MG63 (cell line): ENCODE results near the gene PALM. TPM values are rescaled to one million over a fixed set of nuclear protein-coding genes. Genes with fewer than 3 reads are reported as not detected.
"Not testable (repeated sequence)": the region's sequence is repeated elsewhere in the genome, so short reads cannot be mapped to it uniquely, and the experiment has no call there.

Experiments used
- DNase-seq: peaks from one replicate; pipeline ENCODE4 v3.0.0-alpha.2; 2020
- H3K27me3 ChIP-seq: fragments of 250-450 bp; sonication (Bioruptor Pico); 2 replicates; pipeline ENCODE4 v1.5.1; 2020; ENCODE audit warnings: mild to moderate bottlenecking, moderate library complexity
- H3K36me3 ChIP-seq: fragments of 250-450 bp; sonication (Bioruptor Pico); 2 replicates; pipeline ENCODE4 v1.5.1; 2020; ENCODE audit warnings: mild to moderate bottlenecking, moderate library complexity
- H3K4me3 ChIP-seq: fragments of 250-450 bp; sonication (Bioruptor Pico); 2 replicates; pipeline ENCODE4 v1.5.1; 2020; ENCODE audit warnings: mild to moderate bottlenecking, moderate library complexity
- H3K9me3 ChIP-seq: fragments of 250-450 bp; sonication (Bioruptor Pico); 2 replicates; pipeline ENCODE4 v1.5.1; 2020; ENCODE audit warnings: mild to moderate bottlenecking, moderate library complexity
- total RNA-seq: library from RNA; depleted of rRNA; stranded (reverse); fragments of >200 nt; shearing (Covaris generic); gene quantifications from 2 replicates; pipeline ENCODE4 v1.2.3, GENCODE V29; 2014; ENCODE audit warnings: low replicate concordance; rRNA removed

Gene PALM
- total RNA-seq: 9.3 and 10.5 TPM in 2 replicates

- Histone ChIP-seq H3K9me3 (no peaks in the 10 kb centered on the region), H3K36me3 (no peaks in the 10 kb centered on the region), H3K27me3 (no peaks in the 10 kb centered on the region), H3K4me3 (peak within 1 kb of the TSS; percentile 36)
- peak; percentile 32 for DNase-seq
Observed at GRCh38 chr19:708154-709143, at the start of gene PALM. Gene PALM, plus strand, starts transcription at chr19:708935. Its CDS starts 212 bp downstream, at chr19:709147.

GRCh38 chr19:660793-661426 lies 47.8 kb upstream of the PALM start:
- H3K27me3 ChIP-seq: no peaks in the 10 kb centered on the region
- peak overlapping the region; percentile 68 for H3K4me3 ChIP-seq
- no peaks in the 10 kb centered on the region for H3K36me3 ChIP-seq
- DNase-seq: no peak
- no peaks in the 10 kb centered on the region for H3K9me3 ChIP-seq

GRCh38 chr19:661427-662196 lies 47.1 kb upstream of the PALM start:
- H3K4me3 ChIP-seq: peak overlapping the region; percentile 68
- no peaks in the 10 kb centered on the region for H3K36me3 ChIP-seq
- no peaks in the 10 kb centered on the region for H3K9me3 ChIP-seq
- H3K27me3 ChIP-seq: no peaks in the 10 kb centered on the region
- DNase-seq: no peak

GRCh38 chr19:662207-662961 lies 46.4 kb upstream of the PALM start:
- no peaks in the 10 kb centered on the region for H3K27me3 ChIP-seq

GRCh38 chr19:662962-663681 lies 45.6 kb upstream of the PALM start, which contains the start of gene RNF126:
Gene RNF126, minus strand, starts transcription at chr19:663214. Its CDS starts 93 bp downstream, at chr19:663121.
- H3K27me3 ChIP-seq: no peaks in the 10 kb centered on the region
- H3K9me3 ChIP-seq: no peaks in the 10 kb centered on the region
- peak; percentile 87 for DNase-seq
- H3K36me3 ChIP-seq: no peaks in the 10 kb centered on the region
- peak within 1 kb of the TSS; percentile 68 for H3K4me3 ChIP-seq

More at GRCh38 chr19:662207-662961, 46.4 kb upstream of the PALM start:
- Histone ChIP-seq H3K4me3 (peak overlapping the region; percentile 68), H3K9me3 (no peaks in the 10 kb centered on the region), H3K36me3 (no peaks in the 10 kb centered on the region)
- DNase-seq: peak; percentile 48

GRCh38 chr19:663682-664117 lies 45.0 kb upstream of the PALM start:
- no peaks in the 10 kb centered on the region for H3K9me3 ChIP-seq
- H3K4me3 ChIP-seq: peak overlapping the region; percentile 62
- no peaks in the 10 kb centered on the region for H3K27me3 ChIP-seq
- no peak for DNase-seq
- H3K36me3 ChIP-seq: no peaks in the 10 kb centered on the region

GRCh38 chr19:664913-665443 lies 43.8 kb upstream of the PALM start:
- DNase-seq: peak; percentile 64
- Histone ChIP-seq H3K4me3 (no peak overlapping the region), H3K9me3 (no peaks in the 10 kb centered on the region), H3K36me3 (no peaks in the 10 kb centered on the region), H3K27me3 (no peaks in the 10 kb centered on the region)

GRCh38 chr19:666985-667573 lies 41.7 kb upstream of the PALM start:
- not testable (repeated sequence) for H3K4me3 ChIP-seq, H3K27me3 ChIP-seq, H3K9me3 ChIP-seq, DNase-seq, H3K36me3 ChIP-seq

- H3K36me3 ChIP-seq, H3K27me3 ChIP-seq, H3K9me3 ChIP-seq, DNase-seq, H3K4me3 ChIP-seq: not testable (repeated sequence)
Observed at GRCh38 chr19:668675-669434, 39.9 kb upstream of the PALM start.

- no peak for DNase-seq
- no peaks in the 10 kb centered on the region for H3K36me3 ChIP-seq
- H3K27me3 ChIP-seq: no peaks in the 10 kb centered on the region
- H3K4me3 ChIP-seq: no peak overlapping the region
- no peaks in the 10 kb centered on the region for H3K9me3 ChIP-seq
Observed at GRCh38 chr19:670609-671075, 38.1 kb upstream of the PALM start.

- H3K27me3 ChIP-seq: no peaks in the 10 kb centered on the region
- H3K9me3 ChIP-seq: no peaks in the 10 kb centered on the region
- H3K4me3 ChIP-seq: no peak overlapping the region
- H3K36me3 ChIP-seq: no peaks in the 10 kb centered on the region; the same call in 1 of the 2 replicates
- no peak for DNase-seq
Observed at GRCh38 chr19:674282-675151, 34.2 kb upstream of the PALM start.

GRCh38 chr19:676007-676338 lies 32.8 kb upstream of the PALM start:
- Histone ChIP-seq H3K9me3 (no peaks in the 10 kb centered on the region), H3K36me3 (no peaks in the 10 kb centered on the region; the same call in 1 of the 2 replicates), H3K27me3 (no peaks in the 10 kb centered on the region), H3K4me3 (peak overlapping the region; percentile 57)
- no peak for DNase-seq

GRCh38 chr19:676339-677105 lies 32.2 kb upstream of the PALM start, which contains the start of gene FSTL3:
Gene FSTL3, plus strand, starts transcription at chr19:676392. Its CDS starts 32 bp downstream, at chr19:676424.
- Histone ChIP-seq H3K4me3 (peak within 1 kb of the TSS; percentile 57), H3K27me3 (no peaks in the 10 kb centered on the region), H3K9me3 (no peaks in the 10 kb centered on the region), H3K36me3 (no peaks in the 10 kb centered on the region; the same call in 1 of the 2 replicates)
- peak; percentile 46 for DNase-seq
